Muscle of arm (tissue), 12 donors: ENCODE data around the gene COX19. TPM values are rescaled to one million over a fixed set of nuclear protein-coding genes. Genes with fewer than 3 reads are reported as not detected.

Experiments used
- polyA plus RNA-seq, 12 donors: library from polyadenylated mRNA; unstranded; fragments of 120-200 nt; gene quantifications; one replicate each; pipeline ENCODE4 v1.2.1, GENCODE V29; 2013; ENCODE audit not compliant: insufficient read length in 12 of 12

COX19 gene
- polyA plus RNA-seq, 12 donors: 8.8 to 15.9 (median 10.8) TPM; not detected in 1

Other genes starting within 250 kb of the COX19 start
- gene DNAAF5, start 248.8 kb downstream of the COX19 start, polyA plus RNA-seq: 10 to 100 TPM in 11 of 12 donors, not detected in 1; 21.9 to 33.8 (median 24.6) TPM
- gene PRKAR1B, start 248.3 kb downstream of the COX19 start, polyA plus RNA-seq: 10 to 100 TPM in 11 of 12 donors, not detected in 1; 24.3 to 65.7 (median 26.8) TPM
- 100 to 1,000 TPM in 11 of 12 donors, not detected in 1; 142 to 253 (median 208) TPM for gene SUN1, start 143.1 kb downstream of the COX19 start, polyA plus RNA-seq
- gene GET4, start 99.0 kb downstream of the COX19 start, polyA plus RNA-seq: 10 to 100 TPM in 11 of 12 donors, not detected in 1; 13.4 to 44.3 (median 37.2) TPM
- 10 to 100 TPM in 1 of 12 donors, 1 to 10 TPM in 10, not detected in 1; 1.1 to 11.1 (median 2.4) TPM for gene ADAP1, start 20.9 kb downstream of the COX19 start, polyA plus RNA-seq
- 100 to 1,000 TPM in 1 of 12 donors, 10 to 100 TPM in 2, 1 to 10 TPM in 1, under 1 TPM in 7, not detected in 1; 0.19 to 134 (median 0.64) TPM for gene CYP2W1, start 7.6 kb upstream of the COX19 start, polyA plus RNA-seq
- 1 to 10 TPM in 10 of 12 donors, not detected in 2; 2.0 to 4.8 (median 3.3) TPM for gene GPR146, start 69.0 kb upstream of the COX19 start, polyA plus RNA-seq
- gene GPER1, start 112.6 kb upstream of the COX19 start, polyA plus RNA-seq: 10 to 100 TPM in 5 of 12 donors, 1 to 10 TPM in 6, not detected in 1; 6.3 to 24.9 (median 9.9) TPM
- 10 to 100 TPM in 11 of 12 donors, not detected in 1; 10.9 to 22.4 (median 14.1) TPM for gene ZFAND2A, start 184.6 kb upstream of the COX19 start, polyA plus RNA-seq